Activated CD8-positive, alpha-beta T cell treated with anti-CD3 and anti-CD28 coated beads for 36 hours (primary cell): Measurements from ENCODE around the gene LUZP1. TPM values are rescaled to one million over a fixed set of nuclear protein-coding genes. Genes with fewer than 3 reads are reported as not detected.

Source experiments
- ATAC-seq: fragments of 200-7000 bp; cut with Tn5 transposase; one replicate; pipeline ENCODE4 v1.10.0; 2021; ENCODE audit warnings: mild to moderate bottlenecking, moderate library complexity
- CTCF ChIA-PET: fragments of 350-600 bp; sonication (Branson Sonifier 250); formaldehyde crosslinking; loops from one replicate; lab custom pipeline; 2021; ENCODE audit warnings: antibody characterized with exemption; lab: Charles Lee
- POLR2A ChIA-PET: fragments of 350-600 bp; sonication (Branson Sonifier 250); formaldehyde crosslinking; loops from one replicate; lab custom pipeline; 2021; ENCODE audit warnings: antibody characterized with exemption; lab: Charles Lee
- DNase-seq: peaks from one replicate; pipeline ENCODE4 v3.0.0-alpha.2; 2020
- H3K27ac Mint-ChIP-seq: one replicate; pipeline ENCODE4 v1.8.0; 2021; ENCODE audit warnings: mild to moderate bottlenecking, mixed read lengths
- H3K27me3 Mint-ChIP-seq: one replicate; pipeline ENCODE4 v1.8.0; 2021; ENCODE audit warnings: mixed read lengths
- H3K36me3 Mint-ChIP-seq: one replicate; pipeline ENCODE4 v1.8.0; 2021; ENCODE audit warnings: low read depth, mixed read lengths
- H3K4me1 Mint-ChIP-seq: one replicate; pipeline ENCODE4 v1.8.0; 2021; ENCODE audit warnings: low read depth, mixed read lengths
- H3K4me3 Mint-ChIP-seq: one replicate; pipeline ENCODE4 v1.8.0; 2021; ENCODE audit warnings: mild to moderate bottlenecking, moderate library complexity, mixed read lengths
- H3K9me3 Mint-ChIP-seq: one replicate; pipeline ENCODE4 v1.8.0; 2021; ENCODE audit warnings: mixed read lengths
- CTCF ChIP-seq: fragments of 200-600 bp; IDR thresholded peaks from one replicate; pipeline ENCODE4 v1.8.0; 2022; ENCODE audit warnings: antibody characterized with exemption, mild to moderate bottlenecking
- intact Hi-C: fragments of 100-400 bp; cut with micrococcal nuclease; formaldehyde crosslinking; loops from one replicate; pipeline ENCODE4 v1.10.0; 2022
- total RNA-seq, 2 experiments: library from RNA; stranded (reverse); gene quantifications; one replicate each; pipeline ENCODE4 v1.2.3, GENCODE V29; 2021

The LUZP1 gene
- total RNA-seq, 2 experiments from 2014 or later = 14.9 to 16.0 TPM

- no peak for TF ChIP-seq CTCF
- intact Hi-C loops = no loop called here
- POLR2A ChIA-PET = interaction anchor here (1.0 to 1.9 kb wide), 2 partner anchors 75 to 78 kb away, joined by 5 to 6 read pairs; no protein-coding TSS in a partner anchor
These were observed 9.1 kb upstream of the LUZP1 start for GRCh38 chr1:23177438-23178380.

GRCh38 chr1:23177031-23177430 lies 8.4 kb upstream of the LUZP1 start:
- ChIA-PET CTCF (interaction anchor here (0.7 to 15.7 kb wide), 4 partner anchors 7 to 92 kb away, joined by 3 to 748 read pairs (median 50); no protein-coding TSS in a partner anchor), POLR2A (interaction anchor here (1.0 to 1.9 kb wide), 2 partner anchors 74 to 78 kb away, joined by 5 to 6 read pairs; no protein-coding TSS in a partner anchor)
- H3K4me1 Mint-ChIP-seq = peaks cover 16% of the 10 kb centered on the region
- no peaks in the 10 kb centered on the region for H3K36me3 Mint-ChIP-seq
- intact Hi-C loops = no loop called here
- TF ChIP-seq CTCF = no peak
- H3K27ac Mint-ChIP-seq = no peak overlapping the region
- DNase-seq (no peak), ATAC-seq (no peak)
- H3K4me3 Mint-ChIP-seq = peak overlapping the region; percentile 63
- no peaks in the 10 kb centered on the region for H3K9me3 Mint-ChIP-seq
- H3K27me3 Mint-ChIP-seq = peaks cover 25% of the 10 kb centered on the region

More at GRCh38 chr1:23177438-23178380, 9.1 kb upstream of the LUZP1 start:
- Mint-ChIP-seq H3K4me3 (peak overlapping the region; percentile 63), H3K36me3 (no peaks in the 10 kb centered on the region), H3K9me3 (no peaks in the 10 kb centered on the region), H3K27me3 (peaks cover 25% of the 10 kb centered on the region), H3K4me1 (peaks cover 16% of the 10 kb centered on the region), H3K27ac (no peak overlapping the region)
- CTCF ChIA-PET = interaction anchor here (0.7 to 15.7 kb wide), 6 partner anchors 12 to 92 kb away, joined by 3 to 748 read pairs (median 3); no protein-coding TSS in a partner anchor
- ATAC-seq (peak; percentile 69), DNase-seq (peak; percentile 69)

DNA sequence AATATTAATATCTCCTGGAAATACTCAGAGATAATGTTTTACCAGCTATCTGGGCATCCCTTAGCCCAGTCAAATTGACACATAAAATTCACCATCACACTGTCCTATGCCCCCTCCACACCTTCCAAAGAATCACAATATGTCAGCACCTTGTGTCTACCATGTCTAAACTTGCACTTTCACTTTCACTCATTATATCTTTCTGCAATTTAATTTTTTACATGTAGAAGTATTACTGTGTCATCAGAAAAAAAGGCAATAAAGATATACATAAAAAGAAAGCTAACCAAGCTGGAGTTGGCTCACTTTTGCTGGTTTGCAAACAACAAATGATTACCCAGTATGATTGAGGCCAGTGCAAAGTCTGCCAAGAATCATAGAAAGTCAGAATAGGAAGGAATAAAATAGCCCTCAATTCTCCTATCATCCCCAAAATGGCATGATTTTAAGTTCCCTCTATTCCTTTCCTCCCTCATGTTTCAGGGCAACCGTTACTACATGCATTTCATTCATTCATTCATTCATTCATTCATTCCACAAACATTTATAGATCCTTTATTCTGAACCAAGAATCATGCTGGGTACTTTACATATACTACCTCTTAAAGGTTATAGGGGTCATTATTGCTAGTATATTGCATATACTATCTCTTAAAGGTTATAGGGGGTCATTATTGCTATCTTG lies 5.9 kb upstream of the LUZP1 start:
- no peaks in the 10 kb centered on the region for H3K9me3 Mint-ChIP-seq
- no peak for TF ChIP-seq CTCF
- CTCF ChIA-PET = interaction anchor here (8.8 to 15.7 kb wide), 2 partner anchors 9 to 77 kb away, joined by 93 to 748 read pairs; no protein-coding TSS in a partner anchor
- no peak for DNase-seq
- peaks cover 22% of the 10 kb centered on the region for H3K27me3 Mint-ChIP-seq
- H3K36me3 Mint-ChIP-seq = no peaks in the 10 kb centered on the region
- POLR2A ChIA-PET = interaction anchor here (1.4 to 2.1 kb wide), 3 partner anchors 68 to 75 kb away, joined by 3 to 7 read pairs (median 3); no protein-coding TSS in a partner anchor
- no peak overlapping the region for H3K27ac Mint-ChIP-seq
- no peak overlapping the region for H3K4me3 Mint-ChIP-seq
- peak; percentile 41 for ATAC-seq
- intact Hi-C loops = no loop called here
- H3K4me1 Mint-ChIP-seq = peaks cover 21% of the 10 kb centered on the region

- Mint-ChIP-seq H3K27me3 (peaks cover 4% of the 10 kb centered on the region), H3K36me3 (no peaks in the 10 kb centered on the region), H3K9me3 (no peaks in the 10 kb centered on the region), H3K4me3 (no peak overlapping the region), H3K27ac (no peak overlapping the region), H3K4me1 (peaks cover 30% of the 10 kb centered on the region)
- no peak for DNase-seq
- intact Hi-C loops = no loop called here
- no peak for ATAC-seq
- ChIA-PET CTCF (interaction anchor here (0.9 to 8.8 kb wide), 3 partner anchors 12 to 72 kb away, joined by 4 to 93 read pairs (median 6); no protein-coding TSS in a partner anchor), POLR2A (interaction anchor here (1.1 kb wide), 1 partner anchor 10 kb away, joined by 3 read pairs; no protein-coding TSS in a partner anchor)
- TF ChIP-seq CTCF = no peak
These were observed 2.6 kb upstream of the LUZP1 start for GRCh38 chr1:23171181-23171755.
